Measurements from ENCODE around the gene HK2.
"Not testable (repeated sequence)": the region's sequence is repeated elsewhere in the genome, so short reads cannot be mapped to it uniquely, and the experiment has no call there.

Gene HK2

GRCh38 chr2:74834234-74834791 lies 386 bp downstream of the HK2 start:
- not testable (repeated sequence) for DNase-seq (ENCODE audit: low read depth, low spot score)

GRCh38 chr2:74834792-74835755 lies 1.1 kb downstream of the HK2 start:
- peak; percentile 65 for DNase-seq (ENCODE audit: low read depth, low spot score)
- H3K4me3 ChIP-seq (ENCODE audit: low read length) = peak overlapping the region; percentile 81

More at GRCh38 chr2:74834234-74834791, 386 bp downstream of the HK2 start:
- H3K4me3 ChIP-seq (ENCODE audit: low read length) = peak overlapping the region; percentile 81

GRCh38 chr2:74835831-74836674 lies 2.1 kb downstream of the HK2 start:
- H3K4me3 ChIP-seq (ENCODE audit: low read length) = peak overlapping the region; percentile 81
- peak; percentile 71 for DNase-seq (ENCODE audit: low read depth, low spot score)

GRCh38 chr2:74836675-74837401 lies 2.9 kb downstream of the HK2 start:
- DNase-seq (ENCODE audit: low read depth, low spot score) = no peak
- no peak overlapping the region for H3K4me3 ChIP-seq (ENCODE audit: low read length)

GRCh38 chr2:74841641-74842040 lies 7.7 kb downstream of the HK2 start:
- DNase-seq (ENCODE audit: low read depth, low spot score) = no peak
- no peak overlapping the region for H3K4me3 ChIP-seq (ENCODE audit: low read length)

- H3K4me3 ChIP-seq (ENCODE audit: low read length) = no peak overlapping the region
- DNase-seq (ENCODE audit: low read depth, low spot score) = no peak
Observed at GRCh38 chr2:74843433-74843832, 9.5 kb downstream of the HK2 start.

GRCh38 chr2:74843899-74844298 lies 10.0 kb downstream of the HK2 start:
- no peak for DNase-seq (ENCODE audit: low read depth, low spot score)
- H3K4me3 ChIP-seq (ENCODE audit: low read length) = no peak overlapping the region

- no peak for DNase-seq (ENCODE audit: low read depth, low spot score)
- H3K4me3 ChIP-seq (ENCODE audit: low read length) = no peak overlapping the region
Observed at GRCh38 chr2:74844752-74845151, 10.8 kb downstream of the HK2 start.

GRCh38 chr2:74845217-74845751 lies 11.4 kb downstream of the HK2 start:
- H3K4me3 ChIP-seq (ENCODE audit: low read length) = no peak overlapping the region
- DNase-seq (ENCODE audit: low read depth, low spot score) = no peak

GRCh38 chr2:74845991-74846390 lies 12.1 kb downstream of the HK2 start:
- DNase-seq (ENCODE audit: low read depth, low spot score) = no peak
- H3K4me3 ChIP-seq (ENCODE audit: low read length) = no peak overlapping the region

GRCh38 chr2:74846481-74846880 lies 12.6 kb downstream of the HK2 start:
- no peak for DNase-seq (ENCODE audit: low read depth, low spot score)
- no peak overlapping the region for H3K4me3 ChIP-seq (ENCODE audit: low read length)

GRCh38 chr2:74847070-74847858 lies 13.3 kb downstream of the HK2 start:
- DNase-seq (ENCODE audit: low read depth, low spot score) = no peak
- no peak overlapping the region for H3K4me3 ChIP-seq (ENCODE audit: low read length)

GRCh38 chr2:74849228-74849892 lies 15.4 kb downstream of the HK2 start:
- peak overlapping the region; percentile 45 for H3K4me3 ChIP-seq (ENCODE audit: low read length)

GRCh38 chr2:74850496-74851190 lies 16.7 kb downstream of the HK2 start:
- H3K4me3 ChIP-seq (ENCODE audit: low read length) = no peak overlapping the region
- DNase-seq (ENCODE audit: low read depth, low spot score) = no peak

More at GRCh38 chr2:74849228-74849892, 15.4 kb downstream of the HK2 start:
- DNase-seq (ENCODE audit: low read depth, low spot score) = peak; percentile 93

- H3K4me3 ChIP-seq (ENCODE audit: low read length) = no peak overlapping the region
- no peak for DNase-seq (ENCODE audit: low read depth, low spot score)
Observed at GRCh38 chr2:74851191-74851566, 17.3 kb downstream of the HK2 start.

GRCh38 chr2:74853360-74853759 lies 19.4 kb downstream of the HK2 start:
- H3K4me3 ChIP-seq (ENCODE audit: low read length); DNase-seq (ENCODE audit: low read depth, low spot score): not testable (repeated sequence)

GRCh38 chr2:74854401-74854800 lies 20.5 kb downstream of the HK2 start:
- no peak overlapping the region for H3K4me3 ChIP-seq (ENCODE audit: low read length)
- no peak for DNase-seq (ENCODE audit: low read depth, low spot score)
